AG09309 (cell line): ENCODE data around the gene FRMD3.
A peak's percentile ranks its signal among the peaks of the same experiment; 100 is the strongest.

Source experiments
- DNase-seq: peaks from one replicate; pipeline ENCODE4 v3.0.0-alpha.2; 2010; ENCODE audit warnings: low read depth
- H3K4me3 ChIP-seq: 2 replicates; pipeline ENCODE4 v1.5.1; 2011; ENCODE audit warnings: mild to moderate bottlenecking, low read depth, low read length, moderate library complexity; ENCODE audit not compliant: control insufficient read depth
- TF ChIP-seq, protein P1 (sequence below): IDR thresholded peaks from 2 replicates; pipeline ENCODE4 v1.5.1; 2011; ENCODE audit warnings: mild to moderate bottlenecking, low read depth, low read length, inconsistent platforms; ENCODE audit not compliant: insufficient read depth, control insufficient read depth; ENCODE audit errors: missing control alignments

The FRMD3 gene

DNA sequence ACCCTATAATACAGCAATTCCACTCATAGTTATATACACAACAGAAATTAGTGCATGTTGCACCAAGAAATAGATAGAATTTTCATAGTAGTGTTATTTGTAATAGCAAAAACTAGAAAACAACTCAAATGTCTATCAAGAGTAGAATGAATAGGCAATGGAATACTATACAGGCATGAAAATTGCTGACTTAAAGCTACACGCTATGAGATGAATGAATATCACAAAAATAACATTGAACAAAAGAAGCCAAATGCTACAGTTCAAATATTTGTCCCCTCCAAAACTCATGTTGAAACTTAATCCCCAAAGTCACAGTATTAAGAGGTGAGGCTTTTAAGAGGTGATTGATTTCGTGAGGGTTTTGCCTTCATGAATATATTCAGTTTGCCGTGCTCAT, 215.1 kb downstream of the FRMD3 start:
- DNase-seq = no peak
- no peak overlapping the region for H3K4me3 ChIP-seq
- TF ChIP-seq, protein P1, sequence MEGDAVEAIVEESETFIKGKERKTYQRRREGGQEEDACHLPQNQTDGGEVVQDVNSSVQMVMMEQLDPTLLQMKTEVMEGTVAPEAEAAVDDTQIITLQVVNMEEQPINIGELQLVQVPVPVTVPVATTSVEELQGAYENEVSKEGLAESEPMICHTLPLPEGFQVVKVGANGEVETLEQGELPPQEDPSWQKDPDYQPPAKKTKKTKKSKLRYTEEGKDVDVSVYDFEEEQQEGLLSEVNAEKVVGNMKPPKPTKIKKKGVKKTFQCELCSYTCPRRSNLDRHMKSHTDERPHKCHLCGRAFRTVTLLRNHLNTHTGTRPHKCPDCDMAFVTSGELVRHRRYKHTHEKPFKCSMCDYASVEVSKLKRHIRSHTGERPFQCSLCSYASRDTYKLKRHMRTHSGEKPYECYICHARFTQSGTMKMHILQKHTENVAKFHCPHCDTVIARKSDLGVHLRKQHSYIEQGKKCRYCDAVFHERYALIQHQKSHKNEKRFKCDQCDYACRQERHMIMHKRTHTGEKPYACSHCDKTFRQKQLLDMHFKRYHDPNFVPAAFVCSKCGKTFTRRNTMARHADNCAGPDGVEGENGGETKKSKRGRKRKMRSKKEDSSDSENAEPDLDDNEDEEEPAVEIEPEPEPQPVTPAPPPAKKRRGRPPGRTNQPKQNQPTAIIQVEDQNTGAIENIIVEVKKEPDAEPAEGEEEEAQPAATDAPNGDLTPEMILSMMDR = no peak

DNA sequence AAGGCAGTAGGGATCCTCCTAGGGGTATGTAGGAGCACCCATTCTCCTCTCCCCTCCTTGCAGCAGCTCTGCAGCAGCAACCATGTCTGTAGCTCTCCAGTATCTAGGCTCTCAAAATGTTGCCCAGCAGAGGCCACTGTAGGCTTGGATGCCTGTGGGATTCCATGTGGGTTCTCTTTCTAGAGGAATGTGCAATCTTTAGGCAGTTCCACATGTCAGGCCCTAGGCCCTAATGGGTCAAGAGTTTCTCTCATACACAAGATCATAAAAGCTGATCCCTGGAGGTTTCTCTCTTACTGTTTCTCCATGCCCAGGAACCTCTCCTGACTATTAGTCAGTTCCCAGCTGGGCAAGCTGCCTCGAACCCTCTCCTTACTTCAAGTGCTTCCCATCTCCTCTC, 215.8 kb downstream of the FRMD3 start:
- H3K4me3 ChIP-seq = no peak overlapping the region
- TF ChIP-seq, protein P1 = peak; percentile 19
- peak; percentile 13 for DNase-seq

DNA sequence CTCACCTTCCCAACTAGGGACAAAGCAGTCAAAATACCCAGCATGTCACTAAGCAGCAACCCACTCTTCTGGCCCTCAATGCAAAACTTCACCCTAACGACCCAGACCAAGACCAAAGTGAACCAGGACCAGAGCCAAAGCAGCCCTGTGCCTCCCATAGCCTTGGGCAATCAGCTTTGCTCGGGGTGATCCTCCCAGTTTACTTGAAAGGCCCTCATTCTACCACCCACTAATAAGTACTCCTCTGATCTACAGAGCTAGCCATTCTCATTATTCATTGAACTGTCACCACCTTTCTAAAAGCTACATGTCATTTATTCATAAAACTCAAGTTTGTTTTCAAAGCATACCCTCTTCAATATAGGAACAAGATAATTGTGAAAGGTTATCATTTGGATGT, 221.0 kb downstream of the FRMD3 start:
- DNase-seq = no peak
- no peak overlapping the region for H3K4me3 ChIP-seq
- TF ChIP-seq, protein P1 = no peak

DNA sequence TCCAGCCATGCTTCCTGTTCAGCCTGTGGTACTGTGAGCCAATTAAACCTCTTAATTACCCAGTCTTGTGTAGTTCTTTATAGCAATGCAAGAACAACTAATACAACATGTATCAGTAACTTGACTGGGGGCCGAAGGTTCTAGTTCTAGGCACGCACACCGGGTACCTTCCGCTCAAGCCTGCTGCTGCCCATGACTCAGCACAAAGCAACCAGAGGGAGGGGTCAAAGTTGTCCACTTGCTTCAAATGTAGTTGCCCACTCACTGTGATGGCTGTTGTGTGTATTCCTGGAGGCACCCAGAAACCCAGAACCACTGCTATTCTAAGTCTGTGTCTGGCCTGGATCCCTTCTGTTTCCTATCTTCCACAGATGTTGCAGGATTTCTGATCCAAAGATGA, 222.6 kb downstream of the FRMD3 start:
- TF ChIP-seq, protein P1 = no peak
- no peak for DNase-seq
- no peak overlapping the region for H3K4me3 ChIP-seq

DNA sequence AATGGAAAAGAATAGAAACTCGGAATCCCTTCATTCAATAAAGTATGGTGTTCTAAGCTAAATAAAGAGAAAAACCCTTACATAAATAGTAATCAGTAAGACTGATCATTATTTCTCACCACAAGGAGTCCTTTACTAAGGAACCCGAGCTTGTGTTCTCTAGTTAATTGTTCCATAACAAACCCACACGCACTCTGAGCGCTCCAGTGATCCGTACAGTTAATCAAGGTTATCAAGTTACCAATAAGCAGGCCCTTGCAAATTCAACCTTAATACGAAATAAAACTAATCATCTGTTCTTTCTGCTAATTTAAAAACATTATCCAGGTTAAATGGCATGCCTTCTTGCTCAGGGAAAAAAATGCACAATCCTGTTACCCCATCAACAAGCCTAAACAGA, 224.4 kb downstream of the FRMD3 start:
- DNase-seq = no peak
- TF ChIP-seq, protein P1 = no peak
- H3K4me3 ChIP-seq = no peak overlapping the region

DNA sequence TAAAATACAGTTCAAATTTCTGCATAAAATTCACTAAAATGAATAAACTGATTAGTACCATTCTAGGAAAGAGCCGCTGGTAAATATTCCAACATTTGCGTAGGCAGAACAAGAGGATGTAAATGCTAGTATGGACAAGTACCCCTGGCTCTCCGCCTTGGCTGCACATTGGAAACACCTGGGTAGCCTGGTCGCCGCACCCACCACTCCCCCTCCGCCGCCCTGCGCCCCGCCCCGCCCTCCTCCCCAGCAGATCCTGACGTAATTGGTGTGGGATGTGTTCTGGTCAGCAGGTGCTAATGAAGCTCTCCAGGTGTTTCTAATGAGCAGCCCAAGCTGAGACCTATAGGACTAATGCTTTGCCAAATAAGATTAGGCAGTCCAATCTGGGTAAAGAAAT, 225.7 kb downstream of the FRMD3 start:
- no peak overlapping the region for H3K4me3 ChIP-seq
- TF ChIP-seq, protein P1 = no peak
- no peak for DNase-seq
